OCI-LY7 (cell line): Measurements from ENCODE around the gene VSNL1. TPM values are rescaled to one million over a fixed set of nuclear protein-coding genes. Genes with fewer than 3 reads are reported as not detected.

Source experiments
- BruUV-seq: library from RNA; stranded (reverse); fragments of 400-500 nt; replicated peaks from 2 replicates; lab custom pipeline; 2021; lab: Mats Ljungman, UMichigan
- CTCF ChIA-PET: fragments of 300-600 bp; sonication (Branson Sonifier 250); formaldehyde crosslinking; loops from one replicate; lab custom pipeline; 2022; ENCODE audit warnings: antibody characterized with exemption; ENCODE audit not compliant: unreplicated experiment; lab: Charles Lee
- POLR2A ChIA-PET: fragments of 300-600 bp; sonication (Branson Sonifier 250); formaldehyde crosslinking; loops from one replicate; lab custom pipeline; 2022; ENCODE audit warnings: antibody characterized with exemption; lab: Charles Lee
- DNase-seq: peaks from one replicate; pipeline ENCODE4 v3.0.0-alpha.2; 2015; ENCODE audit warnings: low spot score
- H2AFZ ChIP-seq: fragments of 200-600 bp; sonication (generic), shearing (Covaris generic); 2 replicates; pipeline ENCODE4 v1.6.1; 2014; ENCODE audit warnings: mild to moderate bottlenecking, antibody characterized with exemption, low read length, moderate library complexity
- H3K27ac ChIP-seq: fragments of 200-600 bp; sonication (generic); 2 replicates; pipeline ENCODE4 v1.5.1; 2014; ENCODE audit warnings: mixed run types, low read depth, mild to moderate bottlenecking, moderate library complexity, low read length, inconsistent platforms; ENCODE audit not compliant: poor library complexity, severe bottlenecking
- H3K36me3 ChIP-seq: fragments of 200-600 bp; sonication (generic); 2 replicates; pipeline ENCODE4 v1.6.1; 2014; ENCODE audit warnings: mild to moderate bottlenecking, antibody characterized with exemption, low read length, moderate library complexity, mixed read lengths; ENCODE audit not compliant: insufficient read depth
- H3K4me1 ChIP-seq: fragments of 200-600 bp; sonication (generic); 2 replicates; pipeline ENCODE4 v1.5.1; 2014; ENCODE audit warnings: mild to moderate bottlenecking, low read length; ENCODE audit not compliant: insufficient read depth, poor library complexity, severe bottlenecking
- H3K4me2 ChIP-seq: fragments of 200-600 bp; sonication (generic); 2 replicates; pipeline ENCODE4 v1.6.1; 2014; ENCODE audit warnings: mild to moderate bottlenecking, low read length
- H3K4me3 ChIP-seq: fragments of 200-600 bp; sonication (generic); 2 replicates; pipeline ENCODE4 v1.5.1; 2014; ENCODE audit warnings: mild to moderate bottlenecking, low read depth, low read length; ENCODE audit not compliant: poor library complexity, severe bottlenecking
- H3K79me2 ChIP-seq: fragments of 200-600 bp; sonication (generic); 2 replicates; pipeline ENCODE4 v1.6.1; 2016; ENCODE audit warnings: low read depth, mild to moderate bottlenecking, low read length, moderate library complexity, mixed read lengths; ENCODE audit not compliant: insufficient read depth
- H3K9me2 ChIP-seq: fragments of 200-600 bp; sonication (generic); 2 replicates; pipeline ENCODE4 v1.6.1; 2016; ENCODE audit warnings: mild to moderate bottlenecking, low read length, mixed read lengths; ENCODE audit not compliant: insufficient read depth
- H3K9me3 ChIP-seq: fragments of 200-600 bp; sonication (generic); 2 replicates; pipeline ENCODE4 v1.6.1; 2014; ENCODE audit warnings: mild to moderate bottlenecking, mixed run types, low read length, mixed read lengths
- H4K20me1 ChIP-seq: fragments of 200-600 bp; sonication (generic); 2 replicates; pipeline ENCODE4 v1.6.1; 2014; ENCODE audit warnings: mild to moderate bottlenecking, antibody characterized with exemption, low read length, moderate library complexity, mixed read lengths; ENCODE audit not compliant: insufficient read depth
- EZH2phosphoT487 ChIP-seq: fragments of 200-600 bp; sonication (generic); IDR thresholded peaks from 2 replicates; pipeline ENCODE4 v1.6.1; 2018; ENCODE audit warnings: low read depth, borderline replicate concordance, mild to moderate bottlenecking, mixed run types, antibody characterized with exemption, low read length, moderate library complexity, mixed read lengths
- intact Hi-C: fragments of 100-400 bp; cut with micrococcal nuclease; formaldehyde crosslinking; loops from one replicate; pipeline ENCODE4 v1.10.0; 2022; ENCODE audit not compliant: unreplicated experiment
- total RNA-seq, 2 experiments: library from RNA; depleted of rRNA in 1 of 2; stranded (reverse); fragments of >200 nt in 1 of 2; shearing (Covaris generic) in 1 of 2; gene quantifications; 2 replicates each; pipeline ENCODE4 v1.2.3, GENCODE V29; 2014 to 2022
- TF ChIP-seq, protein P1 (sequence below): fragments of 200-600 bp; sonication (generic); conservative IDR thresholded peaks from 2 replicates; pipeline ENCODE4 v1.5.1; 2014; ENCODE audit warnings: mild to moderate bottlenecking, antibody characterized with exemption, low read length, moderate library complexity, mixed read lengths

The VSNL1 gene
- total RNA-seq, 2 experiments from 2014 or later: not detected

DNA sequence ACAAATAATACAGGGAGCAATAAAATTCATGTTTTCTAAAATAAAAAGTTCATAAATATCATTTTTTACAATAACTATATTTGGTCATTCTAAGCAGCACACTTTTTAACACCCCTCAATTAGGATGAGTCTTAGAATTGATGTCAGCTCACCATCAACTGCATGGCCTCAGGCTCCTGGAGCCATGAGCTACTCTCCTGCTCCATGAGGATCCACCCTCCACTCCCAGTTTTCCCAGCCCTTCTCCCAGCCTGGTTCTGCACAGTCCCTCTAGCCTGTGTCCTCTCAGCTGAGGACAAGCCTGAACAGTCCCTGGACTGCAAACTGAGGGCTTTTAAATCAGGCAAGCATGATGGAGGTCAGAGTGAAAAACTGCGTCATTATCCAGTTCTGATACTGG is 124.0 kb downstream of the VSNL1 start:
- TF ChIP-seq, protein P1, sequence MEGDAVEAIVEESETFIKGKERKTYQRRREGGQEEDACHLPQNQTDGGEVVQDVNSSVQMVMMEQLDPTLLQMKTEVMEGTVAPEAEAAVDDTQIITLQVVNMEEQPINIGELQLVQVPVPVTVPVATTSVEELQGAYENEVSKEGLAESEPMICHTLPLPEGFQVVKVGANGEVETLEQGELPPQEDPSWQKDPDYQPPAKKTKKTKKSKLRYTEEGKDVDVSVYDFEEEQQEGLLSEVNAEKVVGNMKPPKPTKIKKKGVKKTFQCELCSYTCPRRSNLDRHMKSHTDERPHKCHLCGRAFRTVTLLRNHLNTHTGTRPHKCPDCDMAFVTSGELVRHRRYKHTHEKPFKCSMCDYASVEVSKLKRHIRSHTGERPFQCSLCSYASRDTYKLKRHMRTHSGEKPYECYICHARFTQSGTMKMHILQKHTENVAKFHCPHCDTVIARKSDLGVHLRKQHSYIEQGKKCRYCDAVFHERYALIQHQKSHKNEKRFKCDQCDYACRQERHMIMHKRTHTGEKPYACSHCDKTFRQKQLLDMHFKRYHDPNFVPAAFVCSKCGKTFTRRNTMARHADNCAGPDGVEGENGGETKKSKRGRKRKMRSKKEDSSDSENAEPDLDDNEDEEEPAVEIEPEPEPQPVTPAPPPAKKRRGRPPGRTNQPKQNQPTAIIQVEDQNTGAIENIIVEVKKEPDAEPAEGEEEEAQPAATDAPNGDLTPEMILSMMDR: no peak
- no peak for TF ChIP-seq EZH2phosphoT487
- Histone ChIP-seq H3K36me3 (peaks cover 80% of the 10 kb centered on the region), H3K4me2 (no peak overlapping the region), H3K4me1 (no peaks in the 10 kb centered on the region), H2AFZ (no peak overlapping the region), H4K20me1 (no peaks in the 10 kb centered on the region), H3K9me2 (no peaks in the 10 kb centered on the region), H3K27ac (no peak overlapping the region), H3K79me2 (no peaks in the 10 kb centered on the region), H3K4me3 (no peak overlapping the region), H3K9me3 (no peaks in the 10 kb centered on the region)
- intact Hi-C loops: no loop called here
- CTCF ChIA-PET: no interaction called here
- no TSS peak for BruUV-seq
- POLR2A ChIA-PET: no interaction called here
- no peak for DNase-seq

DNA sequence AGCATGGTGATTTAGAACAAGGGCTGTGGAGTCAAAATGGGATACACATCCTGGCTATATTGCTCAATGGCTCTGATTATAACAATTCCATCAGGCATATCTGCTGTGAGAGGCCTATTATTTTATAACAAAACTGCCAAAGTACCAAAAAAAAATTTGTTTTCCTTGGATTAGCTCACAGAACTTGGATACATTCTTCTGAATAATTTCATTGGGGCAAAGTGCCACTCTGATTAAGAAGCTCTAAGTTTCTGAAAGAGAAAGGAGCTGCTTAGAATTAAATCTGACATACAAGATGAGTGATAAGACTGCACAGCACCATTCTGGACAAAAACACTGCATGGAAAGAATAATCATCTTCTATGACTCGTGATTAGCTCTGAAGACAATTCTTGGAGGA is 127.4 kb downstream of the VSNL1 start:
- DNase-seq: no peak
- POLR2A ChIA-PET: interaction anchor here (0.5 to 1.2 kb wide), 2 partner anchors 13 to 108 kb away, joined by 3 to 4 read pairs; no protein-coding TSS in a partner anchor
- TF ChIP-seq, protein P1: no peak
- TF ChIP-seq EZH2phosphoT487: no peak
- no TSS peak for BruUV-seq
- no peaks in the 10 kb centered on the region for H3K79me2 ChIP-seq
- no peaks in the 10 kb centered on the region for H4K20me1 ChIP-seq
- H3K4me2 ChIP-seq: no peak overlapping the region
- no peaks in the 10 kb centered on the region for H3K4me1 ChIP-seq
- no peaks in the 10 kb centered on the region for H3K9me2 ChIP-seq
- CTCF ChIA-PET: interaction anchor here (1.1 kb wide), 1 partner anchor 21 kb away, joined by 3 read pairs; no protein-coding TSS in a partner anchor
- intact Hi-C loops: no loop called here
- no peak overlapping the region for H3K4me3 ChIP-seq
- peaks cover 79% of the 10 kb centered on the region for H3K36me3 ChIP-seq
- no peak overlapping the region for H3K27ac ChIP-seq
- H2AFZ ChIP-seq: no peak overlapping the region
- no peaks in the 10 kb centered on the region for H3K9me3 ChIP-seq

DNA sequence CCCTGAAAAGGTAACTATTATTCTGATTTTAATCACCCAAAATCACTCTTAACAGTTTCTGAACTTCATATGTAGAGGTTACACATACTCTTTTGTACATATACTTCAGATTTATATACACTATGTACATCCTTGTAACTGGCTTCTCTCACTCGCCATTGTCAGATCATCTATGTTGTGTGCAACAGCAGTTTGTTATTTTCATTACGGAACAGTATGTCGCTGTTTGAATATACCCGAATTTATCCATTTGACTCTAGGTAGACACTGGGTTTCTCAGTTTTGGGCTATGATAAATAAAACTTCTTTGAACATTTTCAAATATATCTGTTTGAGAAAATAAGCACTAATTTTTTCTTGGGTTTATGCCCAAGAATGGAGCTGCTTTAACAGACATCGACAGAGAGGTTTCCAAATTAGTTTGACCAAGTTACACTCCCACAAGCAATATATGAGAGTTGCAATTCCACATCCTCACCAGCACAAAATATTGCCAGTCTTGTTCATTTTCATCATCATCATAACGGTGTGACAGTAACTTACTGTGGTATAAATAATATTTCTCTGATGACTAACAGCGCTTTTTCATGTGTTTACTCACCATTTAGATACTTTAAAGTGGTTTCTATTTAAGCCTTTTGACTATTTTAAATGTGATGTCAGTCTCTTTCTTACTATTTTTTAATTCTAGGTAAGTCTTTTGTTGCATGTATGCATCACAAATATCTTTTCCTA is 132.3 kb downstream of the VSNL1 start:
- TF ChIP-seq, protein P1: no peak
- TF ChIP-seq EZH2phosphoT487: no peak
- Histone ChIP-seq H3K27ac (no peak overlapping the region), H3K4me1 (no peaks in the 10 kb centered on the region), H3K4me2 (no peak overlapping the region), H3K9me3 (no peaks in the 10 kb centered on the region), H3K36me3 (peaks cover 69% of the 10 kb centered on the region), H2AFZ (no peak overlapping the region), H3K79me2 (no peaks in the 10 kb centered on the region), H3K9me2 (no peaks in the 10 kb centered on the region), H4K20me1 (no peaks in the 10 kb centered on the region), H3K4me3 (no peak overlapping the region)
- CTCF ChIA-PET: no interaction called here
- intact Hi-C loops: loop anchor here (10.0 kb wide), 1 partner anchor 898 kb away; no protein-coding TSS in a partner anchor
- DNase-seq: no peak
- POLR2A ChIA-PET: interaction anchor here (0.8 to 1.8 kb wide), 2 partner anchors 10 to 12 kb away, joined by 3 to 5 read pairs; no protein-coding TSS in a partner anchor
- BruUV-seq: no TSS peak
